HG03469 (cell line): ENCODE data around the gene MT3.
"Not testable (repeated sequence)": the region's sequence is repeated elsewhere in the genome, so short reads cannot be mapped to it uniquely, and the experiment has no call there.

Experiments used
- ATAC-seq: cut with Tn5 transposase; IDR thresholded peaks from one replicate; pipeline ENCODE4 v1.9.1; 2021; ENCODE audit warnings: mild to moderate bottlenecking, moderate library complexity, moderate number of reproducible peaks; ENCODE audit not compliant: unreplicated experiment

Gene MT3

GRCh38 chr16:56577300-56577625 lies 12.1 kb upstream of the MT3 start:
- ATAC-seq: no peak

GRCh38 chr16:56580391-56581048 lies 8.8 kb upstream of the MT3 start:
- no peak for ATAC-seq

- ATAC-seq: not testable (repeated sequence)
Measured at GRCh38 chr16:56582911-56583310, 6.4 kb upstream of the MT3 start.

GRCh38 chr16:56583351-56584168 lies 5.8 kb upstream of the MT3 start:
- ATAC-seq: no peak

GRCh38 chr16:56584276-56584675 lies 5.1 kb upstream of the MT3 start:
- ATAC-seq: no peak

GRCh38 chr16:56588781-56589140 lies 567 bp upstream of the MT3 start:
- ATAC-seq: no peak

GRCh38 chr16:56591377-56592060 lies 2.2 kb downstream of the MT3 start:
- ATAC-seq: no peak

- no peak for ATAC-seq
Measured at GRCh38 chr16:56593573-56594291, 4.4 kb downstream of the MT3 start.

GRCh38 chr16:56594292-56594619 lies 4.9 kb downstream of the MT3 start:
- ATAC-seq: no peak

GRCh38 chr16:56600398-56600999 lies 11.2 kb downstream of the MT3 start:
- ATAC-seq: no peak

GRCh38 chr16:56601325-56601724 lies 12.0 kb downstream of the MT3 start:
- no peak for ATAC-seq

- no peak for ATAC-seq
Measured at GRCh38 chr16:56603589-56603988, 14.3 kb downstream of the MT3 start.

- ATAC-seq: no peak
Measured at GRCh38 chr16:56604966-56605365, 15.6 kb downstream of the MT3 start.

- no peak for ATAC-seq
Measured at GRCh38 chr16:56605475-56605874, 16.1 kb downstream of the MT3 start.

- ATAC-seq: no peak
Measured at GRCh38 chr16:56606071-56606475, 16.7 kb downstream of the MT3 start.

GRCh38 chr16:56606476-56607108 lies 17.3 kb downstream of the MT3 start:
- ATAC-seq: no peak

GRCh38 chr16:56607109-56607618 lies 17.8 kb downstream of the MT3 start:
- no peak for ATAC-seq

GRCh38 chr16:56607675-56608042 lies 18.3 kb downstream of the MT3 start:
- no peak for ATAC-seq

GRCh38 chr16:56608043-56608875 lies 18.9 kb downstream of the MT3 start, which contains the start of gene MT2A:
MT2A (plus strand) TSS chr16:56608584; CDS start chr16:56608656, 72 bp downstream.
- ATAC-seq: peak; percentile 81
